ENCODE data around the gene GRID2.

GRCh38 chr4:93740890-93741289 lies 1437.1 kb downstream of the GRID2 start:
- TF ChIP-seq EZH2phosphoT487 (IDR thresholded peaks at IDR 0.05; ENCODE audit: low read length) (no peak), CTCF (IDR thresholded peaks at IDR 0.05; ENCODE audit: low read length) (no peak), EZH2 (optimal IDR thresholded peaks at IDR 0.05; ENCODE audit: low read depth, low read length) (no peak)

Measured in MM.1S (cell line).